ENCODE measurements around the gene PRDM16.

The PRDM16 gene

DNA sequence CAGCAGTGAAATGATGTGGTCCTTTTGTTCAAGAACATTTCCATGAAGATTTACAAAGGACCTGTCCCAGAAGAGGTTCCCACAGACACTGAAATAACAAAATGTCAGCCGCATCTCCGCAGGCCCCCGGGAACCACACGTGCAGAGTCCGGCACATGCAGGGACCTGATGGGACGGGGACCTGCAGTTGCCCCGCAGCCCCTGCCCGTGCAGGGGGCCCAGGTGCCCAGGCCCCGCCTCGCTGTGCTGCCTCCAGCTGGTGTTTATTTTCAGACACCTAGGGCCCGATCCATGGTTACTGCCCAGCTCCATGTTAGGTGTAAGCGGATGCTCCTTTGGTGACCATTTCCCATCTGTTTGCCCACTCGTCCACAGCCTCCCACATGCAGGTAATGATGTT is 236.2 kb downstream of the PRDM16 start:
- Histone ChIP-seq H2AFZ (ENCODE audit: low read depth, low read length) (no peak overlapping the region), H3K27me3 (ENCODE audit: insufficient read depth, low read length) (peaks cover 10% of the 10 kb centered on the region), H3K4me1 (ENCODE audit: insufficient read depth, low read length) (no peaks in the 10 kb centered on the region), H3K36me3 (ENCODE audit: insufficient read depth, low read length) (no peaks in the 10 kb centered on the region), H3K9me3 (ENCODE audit: low read length) (no peaks in the 10 kb centered on the region), H3K4me3 (ENCODE audit: low read length) (no peak overlapping the region)

DNA sequence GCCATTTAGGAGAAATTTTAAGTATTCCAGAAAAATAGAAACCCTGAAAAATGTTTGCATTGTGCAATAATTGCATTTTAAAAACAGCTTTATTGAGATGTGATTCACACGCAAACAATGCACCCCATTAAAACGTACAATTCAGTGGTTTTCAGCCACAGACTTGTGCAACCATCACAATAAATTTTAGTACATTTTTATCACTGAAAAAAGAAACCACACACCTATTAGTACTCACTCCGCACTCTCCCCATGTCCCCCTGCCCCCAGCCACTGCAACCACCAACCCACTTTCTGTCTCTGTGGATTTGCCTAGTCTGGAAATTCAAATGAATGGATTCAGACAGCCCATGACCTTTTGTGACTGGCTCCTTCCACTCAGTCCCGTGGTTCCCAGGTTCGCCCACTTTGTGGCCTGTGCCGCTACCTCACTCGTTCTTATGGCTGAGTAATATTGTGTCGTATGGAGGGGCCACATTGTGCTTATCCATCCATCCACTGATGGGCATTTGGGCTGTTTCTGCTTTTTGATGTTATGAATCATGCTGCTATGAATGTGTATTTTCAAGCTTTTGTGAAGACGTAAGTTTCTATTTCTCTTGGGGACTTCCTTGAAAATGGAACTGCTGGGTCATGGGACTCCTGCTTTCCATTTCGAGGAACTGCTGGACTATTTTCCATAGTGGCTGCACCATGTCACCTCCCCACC is 237.7 kb downstream of the PRDM16 start:
- H3K36me3 ChIP-seq (ENCODE audit: insufficient read depth, low read length): no peaks in the 10 kb centered on the region
- H3K27me3 ChIP-seq (ENCODE audit: insufficient read depth, low read length): peaks cover 20% of the 10 kb centered on the region
- no peak overlapping the region for H2AFZ ChIP-seq (ENCODE audit: low read depth, low read length)
- no peaks in the 10 kb centered on the region for H3K4me1 ChIP-seq (ENCODE audit: insufficient read depth, low read length)
- H3K9me3 ChIP-seq (ENCODE audit: low read length): no peaks in the 10 kb centered on the region
- H3K4me3 ChIP-seq (ENCODE audit: low read length): no peak overlapping the region

DNA sequence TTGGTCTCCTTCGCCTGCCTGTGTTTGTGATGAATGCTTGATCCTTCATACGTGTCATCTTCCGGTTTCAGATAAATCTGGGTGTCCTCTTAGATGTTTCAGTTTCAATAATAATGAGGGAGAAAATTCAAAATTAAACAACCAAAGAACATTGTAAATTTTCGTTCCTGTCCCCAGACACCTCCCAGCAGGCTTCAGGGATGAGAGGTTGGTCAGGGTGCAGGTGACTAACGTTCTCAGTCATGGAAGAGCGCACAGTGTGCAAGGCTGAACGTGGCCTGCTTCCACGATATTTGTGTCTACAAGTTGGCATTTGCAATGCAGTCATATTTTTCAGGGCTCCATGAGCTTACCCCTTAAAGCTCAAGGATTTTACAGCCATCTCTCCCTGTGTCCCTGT is 238.4 kb downstream of the PRDM16 start:
- Histone ChIP-seq H3K36me3 (ENCODE audit: insufficient read depth, low read length) (no peaks in the 10 kb centered on the region), H2AFZ (ENCODE audit: low read depth, low read length) (no peak overlapping the region), H3K27me3 (ENCODE audit: insufficient read depth, low read length) (peaks cover 24% of the 10 kb centered on the region), H3K9me3 (ENCODE audit: low read length) (no peaks in the 10 kb centered on the region), H3K4me3 (ENCODE audit: low read length) (no peak overlapping the region), H3K4me1 (ENCODE audit: insufficient read depth, low read length) (no peaks in the 10 kb centered on the region)

DNA sequence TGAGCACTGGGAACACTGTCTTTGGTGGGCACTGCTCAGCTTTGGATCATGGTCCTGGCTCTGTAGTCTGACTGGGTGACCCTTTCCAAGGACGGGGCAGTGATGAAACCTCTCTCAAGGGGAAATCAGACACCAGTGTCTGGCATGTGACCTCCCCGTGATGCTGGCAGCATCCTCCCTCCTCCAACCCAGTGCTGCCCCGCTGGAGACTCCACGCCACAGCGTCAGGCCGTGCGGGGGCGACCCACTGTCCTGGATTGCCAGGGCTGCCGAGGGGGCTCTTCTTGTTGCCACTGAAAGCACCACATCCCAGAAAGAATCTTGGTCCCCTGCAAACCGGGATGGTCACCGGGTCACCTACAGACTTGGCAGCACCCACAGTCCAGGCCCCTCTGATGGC is 239.1 kb downstream of the PRDM16 start:
- Histone ChIP-seq H3K27me3 (ENCODE audit: insufficient read depth, low read length) (peaks cover 30% of the 10 kb centered on the region), H3K4me1 (ENCODE audit: insufficient read depth, low read length) (no peaks in the 10 kb centered on the region)

DNA sequence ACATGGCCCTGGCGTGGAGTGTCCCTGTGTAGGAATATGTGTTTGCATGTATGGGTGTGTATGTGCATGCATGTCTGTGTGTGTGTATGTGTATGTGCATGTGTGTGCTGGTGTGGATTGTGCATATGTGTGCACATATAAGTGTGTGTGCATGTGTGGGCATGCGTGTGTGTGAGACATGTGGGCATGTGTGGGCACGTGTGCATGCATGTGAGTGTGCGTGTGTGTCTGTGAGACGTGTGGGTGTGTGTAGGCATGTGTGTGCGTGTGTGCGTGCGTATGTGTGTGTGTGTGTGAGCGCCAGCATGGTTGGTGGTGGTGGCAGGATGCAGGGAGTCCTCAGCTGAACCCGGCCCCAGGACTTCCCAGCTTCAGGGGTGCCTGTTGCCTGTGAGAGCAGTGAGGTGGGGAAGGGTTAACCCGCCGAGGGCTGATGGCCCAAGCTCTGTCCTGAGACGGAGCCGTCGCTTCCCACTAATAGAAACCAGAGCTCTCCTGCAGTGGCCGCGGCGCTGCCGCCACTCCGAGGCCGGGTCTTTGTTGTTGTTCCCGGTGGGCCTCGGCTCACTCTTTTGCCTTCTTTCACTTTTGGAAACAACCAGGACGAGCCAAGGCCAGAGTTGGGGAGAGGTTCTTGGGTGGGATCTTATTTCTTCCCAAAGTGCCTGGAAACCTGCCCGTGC is 241.9 kb downstream of the PRDM16 start:
- Histone ChIP-seq H3K4me1 (ENCODE audit: insufficient read depth, low read length) (no peaks in the 10 kb centered on the region), H2AFZ (ENCODE audit: low read depth, low read length) (no peak overlapping the region), H3K27me3 (ENCODE audit: insufficient read depth, low read length) (peaks cover 54% of the 10 kb centered on the region), H3K9me3 (ENCODE audit: low read length) (no peaks in the 10 kb centered on the region), H3K36me3 (ENCODE audit: insufficient read depth, low read length) (no peaks in the 10 kb centered on the region), H3K4me3 (ENCODE audit: low read length) (no peak overlapping the region)

More for the DNA sequence above, 239.1 kb downstream of the PRDM16 start:
- Histone ChIP-seq H3K9me3 (ENCODE audit: low read length) (no peaks in the 10 kb centered on the region), H3K36me3 (ENCODE audit: insufficient read depth, low read length) (no peaks in the 10 kb centered on the region), H2AFZ (ENCODE audit: low read depth, low read length) (no peak overlapping the region), H3K4me3 (ENCODE audit: low read length) (no peak overlapping the region)

DNA sequence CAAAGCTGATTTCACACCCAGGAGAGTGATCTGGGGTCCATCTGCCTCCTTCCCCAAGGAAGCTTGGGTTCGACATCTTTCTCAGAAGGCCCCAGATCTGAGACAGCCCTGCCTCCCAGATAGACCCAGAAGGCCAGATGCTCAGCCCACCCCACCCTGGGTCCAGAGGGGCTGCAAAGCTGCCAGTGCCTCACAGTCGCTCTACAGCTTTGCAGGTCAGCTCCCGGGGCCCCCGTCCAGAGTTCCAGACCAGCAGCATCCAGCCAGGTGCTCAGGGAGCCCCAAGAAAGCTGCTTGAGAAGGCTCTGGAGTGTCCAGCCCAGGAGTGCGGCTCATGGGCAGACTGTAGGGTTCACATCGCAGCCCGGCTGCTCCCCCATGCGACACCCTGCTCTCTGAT is 242.7 kb downstream of the PRDM16 start:
- Histone ChIP-seq H3K36me3 (ENCODE audit: insufficient read depth, low read length) (no peaks in the 10 kb centered on the region), H3K27me3 (ENCODE audit: insufficient read depth, low read length) (peaks cover 60% of the 10 kb centered on the region)

DNA sequence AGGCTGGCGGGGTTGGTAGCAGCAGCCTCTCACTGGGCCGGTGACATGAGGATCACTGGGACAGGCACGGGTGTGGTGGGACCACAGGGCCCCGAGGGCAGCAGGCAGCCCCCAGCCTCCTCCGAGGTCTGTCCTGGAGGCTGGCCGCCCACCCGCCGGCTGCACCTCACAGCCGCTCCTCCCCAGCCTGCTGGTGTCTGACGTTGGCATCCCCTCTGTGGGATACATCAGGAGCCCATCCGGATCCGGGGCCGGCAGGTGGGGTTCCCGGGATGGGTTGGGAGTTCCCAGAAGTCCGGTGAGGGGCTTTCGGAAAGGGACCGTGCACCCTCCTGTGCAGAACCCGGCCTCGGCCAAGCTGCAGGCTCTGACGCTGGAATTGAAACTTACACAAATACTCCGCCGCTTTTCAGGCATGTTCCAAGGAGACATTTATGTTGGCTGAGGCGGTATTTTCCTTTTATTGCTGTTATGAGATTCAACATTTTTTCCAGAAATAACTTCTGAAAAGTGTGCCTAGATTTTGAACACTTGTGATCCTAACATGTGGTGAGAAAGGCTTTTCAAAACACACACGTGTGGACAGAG is 243.4 kb downstream of the PRDM16 start:
- H3K9me3 ChIP-seq (ENCODE audit: low read length): no peaks in the 10 kb centered on the region
- no peak overlapping the region for H3K4me3 ChIP-seq (ENCODE audit: low read length)
- no peaks in the 10 kb centered on the region for H3K4me1 ChIP-seq (ENCODE audit: insufficient read depth, low read length)
- no peaks in the 10 kb centered on the region for H3K36me3 ChIP-seq (ENCODE audit: insufficient read depth, low read length)
- H3K27me3 ChIP-seq (ENCODE audit: insufficient read depth, low read length): peaks cover 66% of the 10 kb centered on the region
- H2AFZ ChIP-seq (ENCODE audit: low read depth, low read length): no peak overlapping the region

More for the DNA sequence above, 242.7 kb downstream of the PRDM16 start:
- Histone ChIP-seq H3K4me1 (ENCODE audit: insufficient read depth, low read length) (no peaks in the 10 kb centered on the region), H3K4me3 (ENCODE audit: low read length) (no peak overlapping the region), H2AFZ (ENCODE audit: low read depth, low read length) (no peak overlapping the region), H3K9me3 (ENCODE audit: low read length) (no peaks in the 10 kb centered on the region)

DNA sequence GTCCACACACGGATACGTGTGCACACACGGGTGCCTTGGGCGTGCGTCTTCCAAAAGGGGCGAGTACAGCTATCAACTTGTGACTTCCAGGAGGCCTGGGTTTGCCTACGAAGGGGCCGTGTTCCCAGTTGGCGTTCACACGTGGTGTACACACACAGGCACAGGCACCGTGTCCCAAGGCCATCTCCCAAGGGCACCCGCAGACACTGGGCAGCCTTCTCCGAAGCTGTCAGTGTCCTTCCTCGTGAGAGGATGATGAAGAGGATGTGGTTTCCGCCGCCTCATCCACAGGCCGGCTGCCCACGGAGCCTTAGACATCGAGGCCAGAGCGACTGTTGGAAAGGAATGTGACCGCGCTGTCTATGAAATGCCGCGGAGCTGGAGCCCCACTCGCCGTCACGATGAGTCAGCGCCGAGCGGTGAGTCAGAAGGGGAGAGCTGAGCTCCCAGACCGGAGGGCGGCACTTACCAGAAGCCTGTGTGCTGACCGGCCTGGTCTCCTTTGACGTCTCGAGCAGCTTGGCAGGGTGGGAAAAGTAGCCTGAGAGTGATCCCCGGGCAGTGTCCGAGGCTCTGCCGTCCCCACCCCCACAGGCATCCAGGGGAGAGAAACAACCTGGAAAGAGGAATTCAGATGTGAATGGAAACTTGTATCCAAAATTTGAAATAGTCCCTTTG is 244.0 kb downstream of the PRDM16 start:
- peaks cover 66% of the 10 kb centered on the region for H3K27me3 ChIP-seq (ENCODE audit: insufficient read depth, low read length)
- H3K36me3 ChIP-seq (ENCODE audit: insufficient read depth, low read length): no peaks in the 10 kb centered on the region
- no peak overlapping the region for H2AFZ ChIP-seq (ENCODE audit: low read depth, low read length)
- H3K4me1 ChIP-seq (ENCODE audit: insufficient read depth, low read length): no peaks in the 10 kb centered on the region
- no peak overlapping the region for H3K4me3 ChIP-seq (ENCODE audit: low read length)
- no peaks in the 10 kb centered on the region for H3K9me3 ChIP-seq (ENCODE audit: low read length)

DNA sequence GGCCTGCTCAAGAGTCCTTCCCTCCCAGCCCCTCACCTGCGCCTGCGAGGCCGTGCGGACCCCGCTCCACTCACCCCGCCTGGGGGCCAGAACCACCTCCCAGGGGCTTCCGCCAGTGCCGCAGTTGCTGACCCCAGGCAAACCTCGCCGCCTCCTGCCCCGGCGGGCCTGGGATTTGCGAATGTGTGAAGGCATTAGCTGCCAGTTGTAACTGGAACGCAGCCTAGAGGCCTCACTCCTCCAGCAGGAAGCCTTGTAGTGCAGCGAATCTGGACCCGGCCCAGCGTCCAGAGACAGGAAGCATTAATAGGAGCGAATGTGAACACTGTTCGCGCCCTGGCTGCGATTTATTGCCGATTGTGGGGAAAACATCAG is 244.6 kb downstream of the PRDM16 start:
- H3K9me3 ChIP-seq (ENCODE audit: low read length): no peaks in the 10 kb centered on the region
- no peaks in the 10 kb centered on the region for H3K36me3 ChIP-seq (ENCODE audit: insufficient read depth, low read length)
- H2AFZ ChIP-seq (ENCODE audit: low read depth, low read length): no peak overlapping the region
- no peaks in the 10 kb centered on the region for H3K4me1 ChIP-seq (ENCODE audit: insufficient read depth, low read length)
- no peak overlapping the region for H3K4me3 ChIP-seq (ENCODE audit: low read length)
- peaks cover 63% of the 10 kb centered on the region for H3K27me3 ChIP-seq (ENCODE audit: insufficient read depth, low read length)

DNA sequence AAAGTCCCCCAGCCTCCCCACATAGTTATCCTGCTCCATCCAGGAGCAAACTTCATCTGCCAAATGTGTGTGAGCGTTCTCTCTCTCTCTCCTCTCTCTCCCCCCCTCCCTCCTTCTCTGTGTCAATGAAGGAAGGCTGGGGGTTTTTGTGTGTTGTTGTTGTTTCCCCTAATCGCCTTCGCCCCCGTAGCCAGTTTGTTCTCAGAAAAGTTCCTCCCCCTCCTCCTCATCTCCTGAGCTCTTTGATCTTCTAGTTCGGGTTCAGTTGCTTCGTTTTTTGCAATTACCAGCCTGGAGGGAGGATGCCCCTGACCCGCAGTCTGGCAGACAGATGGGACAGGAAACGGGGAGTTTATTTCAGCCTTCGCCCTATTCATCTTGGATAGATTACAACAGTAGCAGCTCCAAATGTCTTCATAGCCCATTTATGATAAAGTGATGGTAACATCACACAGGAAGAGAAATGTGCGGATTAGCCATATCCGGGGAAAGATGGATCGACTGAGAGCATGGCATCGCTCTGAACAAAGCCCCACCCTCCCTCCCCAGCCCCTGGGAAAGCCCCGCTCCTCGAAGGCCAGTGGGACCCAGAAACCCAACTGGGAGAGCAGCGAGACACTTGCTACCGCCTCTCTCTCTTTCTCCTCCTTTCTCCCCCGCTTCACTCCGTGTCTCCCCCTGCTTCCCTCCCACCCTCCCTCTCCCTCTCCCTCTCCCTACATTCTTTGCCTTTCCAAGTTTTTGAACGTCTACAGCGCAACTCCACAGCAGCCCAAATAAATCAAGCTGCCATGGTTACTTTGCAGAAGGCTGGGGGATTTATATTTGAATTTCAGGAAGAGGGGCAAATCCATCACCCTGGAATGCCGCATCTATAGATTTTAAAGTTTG is 245.7 kb downstream of the PRDM16 start:
- Histone ChIP-seq H3K27me3 (ENCODE audit: insufficient read depth, low read length) (peaks cover 60% of the 10 kb centered on the region), H2AFZ (ENCODE audit: low read depth, low read length) (no peak overlapping the region), H3K36me3 (ENCODE audit: insufficient read depth, low read length) (no peaks in the 10 kb centered on the region), H3K4me3 (ENCODE audit: low read length) (no peak overlapping the region), H3K9me3 (ENCODE audit: low read length) (no peaks in the 10 kb centered on the region), H3K4me1 (ENCODE audit: insufficient read depth, low read length) (no peaks in the 10 kb centered on the region)

DNA sequence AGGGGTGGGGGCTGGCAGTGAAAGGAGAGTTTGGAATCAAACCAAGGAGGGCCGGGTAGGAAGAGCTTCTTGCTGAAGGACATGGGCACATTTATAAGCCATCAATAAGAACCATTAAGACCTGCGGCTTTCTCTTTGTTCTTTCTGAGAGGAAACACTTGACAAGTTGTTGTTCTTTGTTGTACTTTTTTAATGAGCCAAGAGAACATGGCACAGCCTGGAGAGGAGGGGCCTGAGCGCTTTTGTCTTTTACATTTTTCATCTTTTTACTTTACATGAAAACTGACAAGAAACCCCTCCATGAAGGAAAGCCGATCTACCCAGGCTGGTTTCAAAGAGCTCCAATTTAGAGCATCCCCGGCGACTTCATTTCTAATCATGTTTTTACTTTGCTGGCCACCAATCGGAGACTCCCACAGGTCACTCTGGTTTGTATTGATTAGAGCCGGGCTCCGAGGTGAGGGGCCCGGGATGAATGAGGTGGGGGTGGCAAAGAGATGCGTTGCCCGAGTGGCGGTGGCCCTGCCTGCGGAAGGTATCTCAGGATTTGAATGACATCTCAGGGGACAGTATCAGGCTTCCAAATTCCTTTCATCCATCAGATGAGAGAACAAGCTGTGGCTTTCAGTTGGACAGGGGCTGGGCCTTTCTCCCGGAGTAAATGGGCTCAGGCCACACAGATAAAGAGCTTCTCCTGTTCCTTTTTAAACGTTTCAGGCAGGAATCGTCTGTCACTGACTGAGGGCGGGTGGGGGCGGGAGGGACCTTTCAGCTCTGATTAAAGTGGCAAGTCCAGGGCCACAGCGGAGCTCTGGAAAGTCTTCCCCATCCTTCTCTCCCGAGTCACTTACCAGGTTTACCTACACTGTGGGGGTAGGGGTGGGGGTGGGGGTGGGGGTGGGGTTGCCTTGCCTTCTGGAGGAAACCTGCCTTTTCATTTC is 246.7 kb downstream of the PRDM16 start:
- Histone ChIP-seq H3K27me3 (ENCODE audit: insufficient read depth, low read length) (peaks cover 54% of the 10 kb centered on the region), H3K9me3 (ENCODE audit: low read length) (no peaks in the 10 kb centered on the region), H3K4me1 (ENCODE audit: insufficient read depth, low read length) (no peaks in the 10 kb centered on the region), H2AFZ (ENCODE audit: low read depth, low read length) (no peak overlapping the region), H3K4me3 (ENCODE audit: low read length) (no peak overlapping the region), H3K36me3 (ENCODE audit: insufficient read depth, low read length) (no peaks in the 10 kb centered on the region)
